ENCODE data around the gene FAM151A.

FAM151A gene

GRCh38 chr1:54604051-54604450 lies 19.3 kb downstream of the FAM151A start:
- no peak for DNase-seq (ENCODE audit: low spot score)

GRCh38 chr1:54603241-54603640 lies 20.1 kb downstream of the FAM151A start:
- DNase-seq (ENCODE audit: low spot score): no peak

- no peak for DNase-seq (ENCODE audit: low spot score)
Measured at GRCh38 chr1:54602554-54602953, 20.8 kb downstream of the FAM151A start.

- DNase-seq (ENCODE audit: low spot score): no peak
Measured at GRCh38 chr1:54601730-54602129, 21.6 kb downstream of the FAM151A start.

- DNase-seq (ENCODE audit: low spot score): no peak
Measured at GRCh38 chr1:54600947-54601721, 22.2 kb downstream of the FAM151A start.

- DNase-seq (ENCODE audit: low spot score): no peak
Measured at GRCh38 chr1:54599211-54599823, 24.0 kb downstream of the FAM151A start.

GRCh38 chr1:54597455-54598030 lies 25.8 kb downstream of the FAM151A start:
- no peak for DNase-seq (ENCODE audit: low spot score)

- DNase-seq (ENCODE audit: low spot score): no peak
Measured at GRCh38 chr1:54596756-54597155, 26.6 kb downstream of the FAM151A start.

- no peak for DNase-seq (ENCODE audit: low spot score)
Measured at GRCh38 chr1:54595956-54596498, 27.3 kb downstream of the FAM151A start.

- DNase-seq (ENCODE audit: low spot score): no peak
Measured at GRCh38 chr1:54594463-54594862, 28.9 kb downstream of the FAM151A start.

- DNase-seq (ENCODE audit: low spot score): no peak
Measured at GRCh38 chr1:54593571-54594160, 29.7 kb downstream of the FAM151A start.

GRCh38 chr1:54591127-54591756 lies 32.1 kb downstream of the FAM151A start:
- no peak for DNase-seq (ENCODE audit: low spot score)

- DNase-seq (ENCODE audit: low spot score): no peak
Measured at GRCh38 chr1:54588377-54588776, 34.9 kb downstream of the FAM151A start.

- DNase-seq (ENCODE audit: low spot score): no peak
Measured at GRCh38 chr1:54585181-54586066, 37.9 kb downstream of the FAM151A start.

GRCh38 chr1:54584575-54584974 lies 38.8 kb downstream of the FAM151A start:
- no peak for DNase-seq (ENCODE audit: low spot score)

GRCh38 chr1:54583871-54584270 lies 39.5 kb downstream of the FAM151A start:
- DNase-seq (ENCODE audit: low spot score): no peak

- DNase-seq (ENCODE audit: low spot score): no peak
Measured at GRCh38 chr1:54583307-54583686, 40.0 kb downstream of the FAM151A start.

GRCh38 chr1:54582566-54583306 lies 40.6 kb downstream of the FAM151A start:
- no peak for DNase-seq (ENCODE audit: low spot score)

GRCh38 chr1:54581621-54582035 lies 41.7 kb downstream of the FAM151A start:
- peak; percentile 83 for DNase-seq (ENCODE audit: low spot score)

GRCh38 chr1:54580856-54581550 lies 42.3 kb downstream of the FAM151A start:
- DNase-seq (ENCODE audit: low spot score): no peak

All from cerebellar cortex (tissue), 1 donor.